CD4-positive, alpha-beta T cell treated with Interferon gamma for 1 hour (primary cell): ENCODE data around the gene LHFPL2.
A peak's percentile ranks its signal among the peaks of the same experiment; 100 is the strongest.

ENCODE experiments used
- DNase-seq: peaks from one replicate; pipeline ENCODE4 v3.0.0-alpha.2; 2020

The LHFPL2 gene

DNA sequence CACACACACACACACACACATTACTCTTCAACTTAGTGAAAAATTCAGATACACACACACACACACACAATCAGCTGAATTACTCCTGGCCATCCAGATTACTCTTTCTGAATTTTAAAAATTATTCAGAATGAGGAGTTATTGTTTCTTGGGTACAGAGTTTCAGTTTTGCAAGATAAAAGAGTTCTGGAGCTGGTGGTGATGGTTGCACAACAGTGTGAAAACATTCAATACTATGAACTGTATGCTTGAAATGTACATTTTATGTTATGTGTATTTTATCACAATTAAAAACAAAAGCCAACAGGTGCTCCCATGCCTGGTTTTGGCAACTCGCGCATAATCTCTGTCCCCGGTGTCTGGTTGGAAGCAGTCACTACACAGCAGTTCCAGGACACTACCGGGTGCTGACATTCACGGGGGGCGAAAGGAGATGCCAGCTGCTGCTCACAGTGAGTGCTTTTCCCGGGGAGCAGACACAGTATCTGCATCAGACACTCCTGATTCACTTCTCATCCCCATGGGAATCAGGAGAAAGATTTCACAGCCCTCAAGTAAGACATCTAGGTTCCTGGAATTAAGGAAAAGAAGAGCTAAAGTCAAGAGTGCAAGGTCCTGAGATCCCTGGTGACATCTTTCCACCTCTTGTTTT lies 55.7 kb downstream of the LHFPL2 start:
- DNase-seq: no peak

DNA sequence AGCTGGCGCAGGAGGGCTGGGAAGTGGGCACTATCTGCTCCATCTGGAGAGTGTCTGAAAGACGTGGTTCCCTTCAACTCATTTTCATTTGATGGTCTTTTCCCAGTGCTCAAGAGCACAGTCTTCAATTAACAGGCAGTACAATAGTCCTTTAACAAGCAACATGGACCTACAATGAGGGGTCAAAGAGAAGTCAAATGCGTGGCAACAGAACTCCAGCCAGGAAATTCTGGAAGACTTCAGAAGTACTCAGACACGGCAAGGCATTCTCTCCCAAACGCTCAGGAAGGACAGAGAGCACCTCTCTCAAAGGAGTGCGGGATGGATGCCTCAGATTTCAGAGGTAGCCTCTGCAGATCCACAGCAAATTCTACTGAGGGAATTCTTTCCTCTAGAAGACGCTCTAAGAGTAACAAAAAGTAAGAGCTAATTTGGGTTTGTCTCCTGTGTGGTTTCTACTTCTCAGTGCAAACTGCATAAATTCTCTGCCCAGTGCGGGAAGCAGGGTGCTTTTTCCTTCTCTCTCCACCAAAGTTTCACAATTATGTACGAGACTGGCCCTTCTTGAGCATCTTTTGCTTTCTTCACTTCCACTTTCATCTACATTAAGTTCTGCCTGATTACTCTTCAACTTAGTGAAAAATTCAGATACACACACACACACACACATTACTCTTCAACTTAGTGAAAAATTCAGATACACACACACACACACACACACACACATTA lies 56.4 kb downstream of the LHFPL2 start:
- DNase-seq: no peak

DNA sequence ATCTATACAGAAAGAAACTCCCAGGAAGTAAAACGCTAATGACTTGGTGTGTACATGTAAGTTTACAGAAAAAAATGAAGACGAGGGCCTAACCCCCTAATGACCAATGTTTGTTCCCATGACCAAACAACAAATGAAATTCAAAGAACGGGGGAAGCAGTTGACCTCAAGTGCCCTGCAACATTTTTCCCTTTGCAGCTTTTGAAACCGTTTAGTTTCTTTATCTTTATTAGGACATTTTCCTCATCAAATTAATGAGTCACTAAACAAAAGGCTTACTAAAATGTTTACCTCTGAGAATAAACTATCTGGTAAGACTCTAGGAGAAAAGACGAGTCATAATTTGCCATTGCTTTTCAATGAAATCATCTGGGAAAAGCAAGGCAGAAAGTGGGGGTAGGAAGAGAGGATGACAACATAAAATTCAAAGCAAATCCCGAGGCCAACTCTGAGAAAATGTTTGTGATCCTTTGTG lies 57.4 kb downstream of the LHFPL2 start:
- DNase-seq: no peak

GRCh38 chr5:78589923-78590322 lies 58.6 kb downstream of the LHFPL2 start:
- DNase-seq: no peak

DNA sequence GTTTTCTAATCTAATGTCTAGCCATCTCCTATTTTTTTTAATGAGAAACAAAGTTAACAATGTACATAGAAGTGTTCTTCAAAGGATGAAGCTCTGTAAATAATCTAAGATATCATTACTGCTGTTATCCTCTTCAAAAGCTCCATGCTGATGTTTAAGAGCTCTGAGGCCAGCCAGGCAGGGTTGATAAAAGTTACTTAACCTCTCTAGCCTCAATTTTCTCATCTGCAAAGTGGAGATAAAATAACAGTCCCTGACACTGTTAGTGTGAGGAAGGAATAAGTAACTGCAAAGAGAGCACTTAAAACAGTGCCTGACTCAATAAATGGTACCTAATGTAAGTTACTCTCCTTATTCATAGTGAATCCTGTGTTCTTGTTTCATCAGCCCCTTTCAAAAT lies 60.1 kb downstream of the LHFPL2 start:
- DNase-seq: no peak

- DNase-seq: no peak
Measured at GRCh38 chr5:78587775-78588291, 60.7 kb downstream of the LHFPL2 start.

DNA sequence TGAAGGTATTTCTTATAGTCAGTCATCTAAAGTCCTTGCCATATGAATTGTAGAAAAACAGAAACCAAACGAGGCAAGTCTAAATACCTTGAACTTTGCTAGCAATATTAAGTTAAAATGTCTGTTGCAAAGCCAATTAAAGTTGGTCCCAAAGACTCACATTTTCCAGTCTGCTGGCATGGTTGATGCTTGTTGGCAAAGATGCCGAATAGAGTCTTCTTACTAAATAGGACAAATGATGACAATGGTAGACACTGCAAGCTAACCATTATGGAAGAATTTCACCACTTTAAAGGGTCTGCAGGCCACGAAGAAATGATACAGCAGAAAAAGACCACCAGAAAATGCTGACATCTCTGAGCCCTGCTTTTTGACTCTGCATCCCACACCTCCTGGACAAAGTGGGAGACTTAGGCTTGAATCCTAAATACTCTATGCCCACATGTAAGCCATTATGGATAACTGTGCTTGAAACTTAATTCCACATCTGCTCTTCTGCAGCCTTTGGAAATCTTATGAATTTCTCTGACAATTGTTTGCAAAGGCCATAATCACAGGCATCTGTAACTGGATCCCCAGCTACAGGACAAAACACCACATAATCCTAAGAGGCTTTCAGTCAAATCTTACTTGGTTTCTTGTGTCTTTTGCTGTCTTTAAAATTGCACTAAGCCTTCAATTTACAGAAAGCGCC lies 61.3 kb downstream of the LHFPL2 start:
- no peak for DNase-seq

GRCh38 chr5:78586251-78586650 lies 62.3 kb downstream of the LHFPL2 start:
- peak; percentile 12 for DNase-seq

- no peak for DNase-seq
Measured at GRCh38 chr5:78578015-78578414, 70.6 kb downstream of the LHFPL2 start.

DNA sequence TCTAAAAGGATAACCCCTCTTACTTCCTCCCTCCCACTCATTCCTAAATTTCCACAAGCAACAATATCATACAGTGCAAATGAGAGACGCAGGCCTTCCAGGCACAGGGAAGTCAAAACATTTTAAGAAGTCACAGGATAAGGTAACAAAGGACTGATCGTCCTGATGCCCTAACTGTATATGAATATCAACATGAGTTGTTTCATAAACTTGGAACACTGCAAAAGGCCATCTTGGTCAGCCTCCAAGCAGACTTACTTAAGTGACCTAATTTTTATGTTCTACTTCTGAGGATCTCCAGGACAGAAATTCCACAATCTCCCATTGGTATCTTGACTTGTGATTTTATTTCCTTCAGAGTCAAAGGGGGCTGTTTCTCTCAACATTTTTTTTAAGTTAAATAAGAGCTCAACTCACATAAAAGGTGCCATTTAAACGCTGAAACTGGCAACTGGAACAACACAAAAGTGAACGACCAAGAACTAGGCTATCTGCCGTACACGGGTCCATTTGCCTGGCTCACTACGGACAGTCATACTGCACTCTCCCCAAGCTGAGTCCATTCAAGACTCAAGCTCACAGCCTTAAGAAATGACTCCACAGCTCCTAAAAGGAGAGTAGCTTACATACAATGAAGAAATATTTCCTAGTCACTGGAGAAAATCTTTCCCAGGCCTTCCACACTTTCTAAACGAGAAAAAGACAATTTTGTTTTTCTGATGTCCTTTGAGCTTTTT lies 71.3 kb downstream of the LHFPL2 start:
- DNase-seq: no peak

DNA sequence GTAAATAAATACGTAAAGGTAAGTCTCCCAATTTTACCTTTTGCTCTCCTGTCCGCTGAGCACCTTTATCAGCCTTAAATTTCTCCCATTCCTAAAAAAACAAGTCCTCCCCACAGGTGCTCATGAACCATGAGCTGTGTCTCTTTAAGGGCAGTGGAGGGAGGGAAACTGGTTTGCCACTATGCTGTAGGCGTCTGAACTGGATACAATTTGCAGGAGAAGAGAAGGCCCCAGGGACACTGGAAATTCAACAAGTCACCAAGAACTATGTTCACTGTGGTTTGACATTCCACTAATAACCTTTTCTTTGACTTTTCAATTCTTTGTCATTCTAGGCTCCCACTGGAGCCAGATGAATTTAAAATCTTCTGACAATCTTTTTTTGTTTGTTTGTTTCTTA lies 72.2 kb downstream of the LHFPL2 start:
- DNase-seq: no peak

DNA sequence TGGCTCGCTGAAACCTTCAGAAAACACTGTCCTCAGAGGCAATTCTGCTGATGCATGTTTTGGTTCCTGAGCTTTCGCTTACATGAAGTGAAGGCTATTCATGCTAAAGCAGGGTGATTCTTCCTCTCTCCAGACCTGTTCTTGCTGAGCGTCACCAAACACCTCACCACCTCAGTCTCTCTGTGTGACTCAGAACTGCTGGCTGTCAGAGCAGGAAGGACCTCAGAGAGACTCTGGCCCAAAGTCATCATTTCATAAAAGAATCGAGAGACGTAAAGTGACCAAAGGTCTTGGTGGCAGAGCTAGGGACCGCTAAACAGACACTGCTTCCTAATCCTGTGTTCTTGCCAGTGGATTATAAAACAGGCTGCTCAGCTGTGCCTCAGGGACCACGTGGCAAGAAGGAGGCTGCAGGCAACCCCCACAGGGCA lies 73.8 kb downstream of the LHFPL2 start:
- DNase-seq: no peak

DNA sequence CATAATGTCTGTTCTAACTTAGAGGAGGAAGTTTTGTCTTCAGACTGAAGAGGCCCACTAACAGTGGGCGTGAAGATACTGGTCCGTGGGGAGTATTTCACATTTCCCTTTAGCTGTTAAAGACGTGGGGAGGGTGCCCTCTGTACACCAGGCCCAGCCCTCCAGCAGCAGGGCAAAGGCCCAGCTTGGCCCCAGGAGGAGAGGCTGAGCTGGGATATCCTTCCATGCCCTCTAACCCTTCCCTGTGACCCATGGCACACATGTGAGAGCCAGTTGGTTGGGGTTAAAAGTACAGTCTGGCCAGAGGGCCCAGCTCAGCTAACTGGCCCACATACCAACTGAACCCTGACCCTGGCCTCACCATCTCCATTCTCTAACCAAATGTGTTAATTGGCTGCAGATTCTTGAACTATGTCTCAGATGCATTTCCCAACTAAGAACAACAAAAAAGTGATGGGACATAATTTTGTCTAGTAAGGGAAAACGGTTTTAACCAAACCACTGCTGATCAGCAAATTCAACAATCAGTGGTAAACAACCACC lies 74.4 kb downstream of the LHFPL2 start:
- DNase-seq: no peak

DNA sequence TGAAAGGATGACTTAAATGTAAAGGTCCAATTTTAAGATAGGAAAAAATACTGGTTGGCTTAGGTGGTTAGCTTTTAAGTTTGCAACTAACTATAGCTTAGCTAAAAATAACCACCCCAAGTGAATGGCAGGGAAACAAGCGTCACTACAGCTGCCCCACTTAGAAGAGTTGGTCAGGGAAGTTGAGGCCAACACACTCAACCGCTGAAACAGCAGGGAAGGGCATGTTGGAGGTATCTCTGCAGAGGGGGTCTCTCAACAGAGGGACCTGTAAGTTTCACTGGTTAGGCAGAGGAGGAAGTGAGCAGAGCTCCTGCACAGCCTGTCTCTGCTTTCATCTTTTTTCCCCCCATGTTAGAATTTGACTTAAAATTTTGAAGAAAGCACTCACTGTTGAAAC lies 75.3 kb downstream of the LHFPL2 start:
- no peak for DNase-seq

GRCh38 chr5:78570646-78571045 lies 77.9 kb downstream of the LHFPL2 start:
- DNase-seq: no peak

DNA sequence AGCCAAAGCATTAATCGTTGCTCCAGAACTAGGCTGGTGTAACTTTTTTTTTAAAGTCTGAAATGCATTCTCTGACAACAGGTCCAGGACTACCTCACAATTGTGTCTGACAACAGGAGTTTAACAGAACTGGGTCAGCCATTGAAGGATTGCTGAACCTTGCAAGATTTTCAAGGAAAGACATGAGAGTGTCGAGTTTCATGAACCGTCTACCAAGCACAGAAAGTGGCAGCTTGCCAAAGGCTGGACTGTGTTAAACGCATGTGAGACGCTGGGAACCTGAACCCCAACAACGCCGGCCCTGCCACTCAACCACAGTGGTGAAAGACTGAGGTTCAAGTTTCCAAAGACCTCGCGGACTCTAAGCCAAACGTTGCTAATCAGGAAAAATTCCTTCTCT lies 79.1 kb downstream of the LHFPL2 start:
- DNase-seq: no peak

GRCh38 chr5:78568676-78569075 lies 79.9 kb downstream of the LHFPL2 start:
- DNase-seq: no peak

- no peak for DNase-seq
Measured at GRCh38 chr5:78568212-78568611, 80.4 kb downstream of the LHFPL2 start.

DNA sequence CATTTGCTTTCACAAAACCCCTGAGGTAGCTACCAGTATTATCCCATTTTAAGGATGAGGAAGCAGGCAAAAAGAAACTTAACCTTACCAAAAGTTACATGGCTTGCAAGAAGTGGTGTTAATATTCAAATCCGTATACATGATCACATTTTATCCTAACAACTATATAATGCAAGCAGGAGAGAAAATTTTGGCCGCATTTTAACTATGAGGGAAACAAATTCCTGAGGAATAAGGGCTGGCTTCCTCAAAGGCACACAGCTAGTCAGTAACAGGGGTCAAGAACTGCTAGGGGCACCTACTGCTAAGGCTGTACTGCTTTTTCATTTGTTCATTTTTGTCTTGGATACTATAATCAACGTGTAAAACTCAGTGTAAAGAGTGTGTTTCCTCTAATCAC lies 81.0 kb downstream of the LHFPL2 start:
- DNase-seq: no peak

GRCh38 chr5:78566747-78567425 lies 81.7 kb downstream of the LHFPL2 start:
- no peak for DNase-seq

DNA sequence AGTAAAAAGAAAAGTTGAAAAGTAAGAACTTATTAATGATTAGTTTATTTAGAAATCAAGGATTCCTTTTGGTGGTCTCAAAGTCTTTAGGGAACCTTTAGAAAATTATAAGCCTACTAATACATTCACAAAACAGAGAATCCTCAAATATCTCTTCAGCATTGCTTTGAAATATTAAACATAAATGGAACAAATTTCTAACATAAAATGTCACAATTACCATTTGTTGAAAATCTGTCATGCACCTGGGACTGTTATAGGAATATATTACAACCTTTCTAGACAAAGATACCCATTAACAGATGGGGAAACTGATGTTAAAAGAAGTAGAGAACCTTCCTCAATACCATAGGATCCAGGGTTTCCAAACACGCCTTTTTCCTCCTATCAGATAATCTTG lies 83.2 kb downstream of the LHFPL2 start:
- no peak for DNase-seq

DNA sequence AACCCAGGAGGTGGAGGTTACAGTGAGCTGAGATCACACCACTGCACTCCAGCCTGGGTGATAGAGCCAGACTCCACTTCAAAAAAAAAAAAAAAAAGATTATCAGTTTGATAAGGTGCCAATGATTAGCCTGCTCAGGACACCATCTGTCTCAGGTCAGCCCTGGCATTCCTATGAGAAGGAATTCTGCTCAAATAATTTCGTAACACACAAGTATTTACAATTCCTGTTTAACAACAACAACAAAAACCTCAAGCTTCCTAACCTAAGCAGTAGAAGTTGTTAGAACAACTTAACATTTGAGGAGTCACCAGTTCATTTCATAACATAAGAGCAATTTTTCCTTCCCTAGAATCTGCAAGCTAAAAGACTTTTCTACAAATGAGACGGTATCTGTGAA lies 85.0 kb downstream of the LHFPL2 start:
- no peak for DNase-seq
